Osteoblast (primary cell): ENCODE data around the gene GALNS. TPM values are rescaled to one million over a fixed set of nuclear protein-coding genes. Genes with fewer than 3 reads are reported as not detected.
A peak's percentile ranks its signal among the peaks of the same experiment; 100 is the strongest.

Experiments
- DNase-seq: peaks from one replicate; pipeline ENCODE4 v3.0.0; 2011; ENCODE audit warnings: low spot score, mixed read lengths; ENCODE audit not compliant: insufficient read length; ENCODE audit errors: missing footprints
- H2AFZ ChIP-seq: 2 replicates; pipeline ENCODE4 v1.6.0; 2011; ENCODE audit warnings: mild to moderate bottlenecking, low read length
- H3K27ac ChIP-seq: 2 replicates; pipeline ENCODE4 v1.5.1; 2011; ENCODE audit warnings: mild to moderate bottlenecking, low read depth, low read length, moderate library complexity
- H3K27me3 ChIP-seq: 2 replicates; pipeline ENCODE4 v1.6.0; 2012; ENCODE audit warnings: mild to moderate bottlenecking, control low read depth, inconsistent platforms, low read length, moderate library complexity; ENCODE audit not compliant: insufficient read depth
- H3K36me3 ChIP-seq: 2 replicates; pipeline ENCODE4 v1.5.1; 2011; ENCODE audit warnings: mild to moderate bottlenecking, low read length, control low read depth, moderate library complexity; ENCODE audit not compliant: insufficient read depth
- H3K4me1 ChIP-seq: 2 replicates; pipeline ENCODE4 v1.5.1; 2011; ENCODE audit warnings: mild to moderate bottlenecking, low read length, control low read depth, moderate library complexity; ENCODE audit not compliant: insufficient read depth
- H3K4me2 ChIP-seq: 2 replicates; pipeline ENCODE4 v1.6.0; 2011; ENCODE audit warnings: mild to moderate bottlenecking, low read length; ENCODE audit not compliant: insufficient read depth
- H3K4me3 ChIP-seq: fragments of 200-600 bp; sonication (generic); 3 replicates; pipeline ENCODE4 v1.5.1; 2012; ENCODE audit warnings: mild to moderate bottlenecking, low read length, inconsistent platforms; ENCODE audit not compliant: insufficient read depth
- H3K79me2 ChIP-seq: 2 replicates; pipeline ENCODE4 v1.6.0; 2012; ENCODE audit warnings: mild to moderate bottlenecking, low read length, control low read depth, inconsistent platforms; ENCODE audit not compliant: insufficient read depth
- H3K9me3 ChIP-seq: 2 replicates; pipeline ENCODE4 v1.5.1; 2011; ENCODE audit warnings: low read depth, low read length, control low read depth
- H4K20me1 ChIP-seq: 2 replicates; pipeline ENCODE4 v1.6.0; 2012; ENCODE audit warnings: mild to moderate bottlenecking, low read length, control low read depth; ENCODE audit not compliant: insufficient read depth
- CTCF ChIP-seq: IDR thresholded peaks from 2 replicates; pipeline ENCODE4 v1.5.1; 2011; ENCODE audit warnings: mild to moderate bottlenecking, low read depth, low read length, moderate library complexity; ENCODE audit errors: extremely low read depth
- total RNA-seq: library from RNA; depleted of rRNA; stranded (reverse); fragments of >200 nt; gene quantifications from 2 replicates; pipeline ENCODE4 v1.2.3, GENCODE V29; 2012

Gene GALNS
- total RNA-seq, 1 donor = 48.1 TPM

GRCh38 chr16:88787579-88788314, 69.0 kb downstream of the GALNS start:
- DNase-seq = no peak
- H3K9me3 ChIP-seq = no peaks in the 10 kb centered on the region
- no peak for TF ChIP-seq CTCF
- no peak overlapping the region for H3K4me3 ChIP-seq
- H2AFZ ChIP-seq = no peak overlapping the region
- H3K4me1 ChIP-seq = peaks cover 29% of the 10 kb centered on the region
- H3K36me3 ChIP-seq = no peaks in the 10 kb centered on the region
- no peak overlapping the region for H3K4me2 ChIP-seq
- H3K79me2 ChIP-seq = peaks cover 17% of the 10 kb centered on the region
- no peaks in the 10 kb centered on the region for H3K27me3 ChIP-seq
- H3K27ac ChIP-seq = no peak overlapping the region
- peaks cover 11% of the 10 kb centered on the region for H4K20me1 ChIP-seq

GRCh38 chr16:88785106-88785924, 71.4 kb downstream of the GALNS start, which contains the start of gene PIEZO1:
PIEZO1 (minus strand) TSS chr16:88785220; CDS start chr16:88784964, 256 bp downstream.
- TF ChIP-seq CTCF = peak; percentile 58
- H4K20me1 ChIP-seq = peaks cover 35% of the 10 kb centered on the region
- H3K36me3 ChIP-seq = no peaks in the 10 kb centered on the region
- H3K4me3 ChIP-seq = peak within 1 kb of the TSS; percentile 82
- peak within 1 kb of the TSS; percentile 59 for H2AFZ ChIP-seq
- no peaks in the 10 kb centered on the region for H3K27me3 ChIP-seq
- H3K27ac ChIP-seq = peak within 1 kb of the TSS; percentile 73
- peak; percentile 99 for DNase-seq
- H3K4me2 ChIP-seq = peak within 1 kb of the TSS; percentile 88
- H3K4me1 ChIP-seq = peaks cover 34% of the 10 kb centered on the region
- H3K79me2 ChIP-seq = peaks cover 42% of the 10 kb centered on the region
- H3K9me3 ChIP-seq = no peaks in the 10 kb centered on the region

- H3K9me3 ChIP-seq = no peaks in the 10 kb centered on the region
- peaks cover 38% of the 10 kb centered on the region for H3K4me1 ChIP-seq
- H4K20me1 ChIP-seq = peaks cover 40% of the 10 kb centered on the region
- peaks cover 47% of the 10 kb centered on the region for H3K79me2 ChIP-seq
- peak overlapping the region; percentile 41 for H3K27ac ChIP-seq
- H3K36me3 ChIP-seq = no peaks in the 10 kb centered on the region
- H2AFZ ChIP-seq = no peak overlapping the region
- no peak for DNase-seq
- peak overlapping the region; percentile 88 for H3K4me2 ChIP-seq
- no peak for TF ChIP-seq CTCF
- H3K27me3 ChIP-seq = no peaks in the 10 kb centered on the region
- H3K4me3 ChIP-seq = peak overlapping the region; percentile 82
Observed at GRCh38 chr16:88784856-88785105, 72.0 kb downstream of the GALNS start.

GRCh38 chr16:88784074-88784855, 72.5 kb downstream of the GALNS start:
- peaks cover 42% of the 10 kb centered on the region for H3K4me1 ChIP-seq
- H4K20me1 ChIP-seq = peaks cover 46% of the 10 kb centered on the region
- peak overlapping the region; percentile 73 for H3K27ac ChIP-seq
- peaks cover 52% of the 10 kb centered on the region for H3K79me2 ChIP-seq
- H3K9me3 ChIP-seq = no peaks in the 10 kb centered on the region
- H3K36me3 ChIP-seq = no peaks in the 10 kb centered on the region
- DNase-seq = peak; percentile 95
- no peaks in the 10 kb centered on the region for H3K27me3 ChIP-seq
- H3K4me3 ChIP-seq = peak overlapping the region; percentile 82
- H2AFZ ChIP-seq = no peak overlapping the region
- peak overlapping the region; percentile 88 for H3K4me2 ChIP-seq
- peak; percentile 48 for TF ChIP-seq CTCF
